ENCODE results near the gene GRK4.
"Not testable (repeated sequence)": the region's sequence is repeated elsewhere in the genome, so short reads cannot be mapped to it uniquely, and the experiment has no call there.

Gene GRK4

DNA sequence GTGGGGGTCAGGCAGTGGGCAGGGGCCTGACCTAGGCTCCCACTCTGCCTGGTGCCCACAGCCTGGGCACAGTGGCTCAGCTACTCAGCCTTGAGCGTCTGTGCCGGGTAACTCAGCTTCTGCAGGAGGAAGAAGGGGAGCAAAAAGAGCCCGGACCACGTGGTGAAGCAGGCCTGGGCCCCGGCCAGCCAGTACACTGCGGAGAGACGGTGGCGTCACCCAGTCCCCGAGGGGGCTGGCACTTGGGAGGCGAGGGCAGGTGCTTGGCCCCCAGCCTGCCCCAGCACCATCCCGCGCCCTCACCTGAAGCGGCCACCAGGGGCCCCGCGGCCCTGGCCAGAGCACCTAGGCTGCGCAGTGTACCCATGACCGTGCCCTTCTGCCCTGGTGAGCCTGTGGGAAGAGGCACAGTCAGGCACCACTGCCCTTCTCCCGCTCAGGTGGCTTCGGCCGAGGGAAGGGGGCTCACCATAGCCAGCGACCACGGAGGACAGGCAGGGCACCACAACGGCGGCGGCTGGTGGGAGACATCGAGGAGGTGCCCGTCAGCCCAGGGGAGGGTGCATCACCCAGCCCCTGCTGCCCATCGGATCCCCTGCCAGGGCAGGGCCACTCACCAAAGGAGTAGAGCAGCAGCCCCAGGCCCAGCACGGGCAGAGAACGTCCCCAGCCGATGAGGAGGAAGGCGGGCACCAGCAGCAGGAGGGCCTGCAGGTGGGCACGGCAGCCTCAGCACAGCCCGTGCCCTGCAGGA is 32.4 kb upstream of the GRK4 start:
- no peak for DNase-seq (ENCODE audit: low read depth in 3 of 3)

DNA sequence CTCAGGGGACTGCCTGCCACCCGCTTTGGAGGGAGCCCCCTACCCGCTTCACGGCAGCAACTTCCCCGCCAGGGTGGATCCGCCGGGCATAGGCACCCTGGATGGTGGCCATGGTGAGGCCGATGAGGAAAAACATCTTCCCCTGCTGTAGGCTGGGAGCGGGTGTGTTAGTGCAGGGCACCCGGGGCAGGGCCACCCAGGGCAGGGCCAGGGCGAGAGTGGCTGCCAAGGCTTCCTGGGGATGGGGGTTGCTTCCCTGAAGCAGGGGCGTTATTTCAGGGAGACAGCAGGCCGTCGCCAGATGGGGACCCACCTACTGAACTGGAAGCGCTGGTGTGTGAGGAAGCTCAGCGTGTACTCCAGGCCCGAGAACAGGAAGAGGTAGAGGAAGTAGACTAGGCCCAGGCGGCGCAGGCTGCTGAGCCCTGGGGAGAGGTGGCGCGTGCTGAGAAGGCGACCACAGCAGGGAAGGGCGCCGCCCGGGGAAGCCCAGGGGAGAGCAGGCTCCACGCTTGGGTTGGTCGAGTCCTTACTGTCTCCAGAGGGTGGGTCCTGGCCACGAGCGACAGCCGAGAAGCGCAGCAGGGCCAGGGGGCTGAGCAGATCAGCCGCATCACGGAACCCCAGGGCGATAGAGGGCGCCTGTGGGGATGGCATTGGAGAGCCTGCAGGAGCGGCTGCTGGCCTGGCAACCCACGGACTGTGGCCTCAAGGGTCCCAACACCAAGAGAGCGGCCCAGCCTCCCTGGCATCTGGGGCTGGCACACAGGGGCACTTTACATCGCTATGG is 31.7 kb upstream of the GRK4 start:
- peak in 1 of 3 experiments; percentile 55 for DNase-seq (ENCODE audit: low read depth in 3 of 3)

- no peak for DNase-seq (ENCODE audit: low read depth in 3 of 3)
These were observed 30.9 kb upstream of the GRK4 start for GRCh38 chr4:2932321-2932950.

- no peak for DNase-seq (ENCODE audit: low read depth in 3 of 3)
These were observed 30.3 kb upstream of the GRK4 start for GRCh38 chr4:2932951-2933565.

DNA sequence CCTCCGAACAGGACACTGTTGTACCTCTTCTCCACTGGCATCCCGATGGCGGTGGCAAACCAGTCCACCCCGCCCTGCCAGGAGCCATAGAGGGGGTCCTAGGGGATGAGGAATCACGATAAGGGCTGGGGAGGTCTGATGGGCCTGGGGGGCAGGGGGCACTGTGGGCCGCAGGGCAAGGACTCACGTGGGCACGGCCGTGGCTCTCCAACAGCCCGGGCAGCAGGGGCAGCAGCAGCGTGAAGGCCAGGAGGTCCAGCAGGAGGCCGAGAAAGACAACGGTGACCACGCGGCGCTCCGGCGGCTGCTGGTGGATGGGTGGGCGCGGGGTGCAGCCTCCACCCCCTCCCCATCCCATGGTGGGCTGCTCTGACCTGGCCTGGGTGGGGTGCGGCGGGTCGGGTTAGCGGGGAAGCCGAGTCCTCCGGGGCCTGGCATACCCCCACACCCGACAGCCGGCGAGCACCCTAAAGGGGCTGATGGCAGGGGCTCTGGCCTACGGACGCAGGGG is 29.8 kb upstream of the GRK4 start:
- no peak for DNase-seq (ENCODE audit: low read depth in 3 of 3)

DNA sequence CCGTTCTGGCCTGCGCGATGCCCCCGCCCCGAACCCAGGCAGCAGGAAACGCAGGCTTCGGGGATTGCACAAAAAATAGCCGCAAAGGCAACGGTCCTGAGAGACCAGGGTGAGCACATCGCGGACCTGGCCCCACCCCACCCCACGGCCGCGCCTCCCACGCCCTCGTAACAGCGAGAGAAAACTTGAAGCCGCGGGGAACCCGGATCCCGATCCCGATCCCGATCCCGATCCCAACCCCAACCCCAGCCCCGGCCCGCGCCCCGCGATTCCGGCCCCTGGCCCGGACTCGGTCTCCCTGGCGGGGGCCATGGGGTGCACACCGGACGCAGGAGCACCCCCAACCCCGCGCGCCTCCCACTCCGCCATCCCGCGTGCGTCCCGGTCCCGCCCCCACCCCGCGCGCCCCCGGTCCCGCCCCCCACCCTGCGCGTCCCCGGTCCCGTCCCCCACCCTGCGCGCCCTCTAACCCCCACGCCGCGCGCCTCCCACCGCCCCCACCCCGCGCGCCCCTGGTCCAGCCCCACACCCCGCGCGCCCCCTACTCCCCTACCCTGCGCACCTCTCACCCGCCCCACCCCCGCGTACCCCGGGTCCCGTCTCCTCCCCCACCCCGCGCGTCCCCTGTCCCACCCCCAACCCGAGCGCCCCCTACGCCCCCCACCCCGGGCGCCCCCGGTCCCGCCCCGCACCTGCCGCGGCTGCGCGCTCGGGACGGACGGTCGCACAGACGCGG is 29.1 kb upstream of the GRK4 start:
- DNase-seq (ENCODE audit: low read depth in 3 of 3) = no peak

GRCh38 chr4:2934813-2935761 is 28.3 kb upstream of the GRK4 start:
- DNase-seq (ENCODE audit: low read depth in 3 of 3) = peak; percentile 93 to 97 (median 94)

GRCh38 chr4:2935762-2936743 is 27.3 kb upstream of the GRK4 start:
- peak in 2 of 3 experiments; percentile 57 to 78 for DNase-seq (ENCODE audit: low read depth in 3 of 3)

DNA sequence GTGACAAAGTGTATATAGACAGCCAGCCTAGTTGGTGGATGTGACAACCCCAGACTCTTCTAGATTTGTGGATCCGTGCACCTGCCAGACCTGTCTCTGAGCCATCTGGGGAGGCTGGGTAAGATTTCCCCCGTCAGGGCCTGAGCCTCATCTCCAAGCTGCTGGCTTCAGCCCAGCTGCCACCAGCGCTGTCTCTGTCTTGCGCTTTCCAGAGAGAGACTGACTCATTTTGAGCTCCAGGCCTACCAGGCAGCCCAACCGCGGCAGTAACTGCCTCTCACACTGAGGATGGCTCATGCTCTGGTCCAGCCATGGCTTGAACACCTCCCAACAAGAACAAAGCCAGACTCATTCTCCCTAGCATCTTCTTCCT is 26.6 kb upstream of the GRK4 start:
- peak in 1 of 3 experiments; percentile 62 for DNase-seq (ENCODE audit: low read depth in 3 of 3)

- no peak for DNase-seq (ENCODE audit: low read depth in 3 of 3)
These were observed 26.1 kb upstream of the GRK4 start for GRCh38 chr4:2937146-2937857.

GRCh38 chr4:2937986-2938385 is 25.4 kb upstream of the GRK4 start:
- DNase-seq (ENCODE audit: low read depth in 3 of 3) = no peak

DNA sequence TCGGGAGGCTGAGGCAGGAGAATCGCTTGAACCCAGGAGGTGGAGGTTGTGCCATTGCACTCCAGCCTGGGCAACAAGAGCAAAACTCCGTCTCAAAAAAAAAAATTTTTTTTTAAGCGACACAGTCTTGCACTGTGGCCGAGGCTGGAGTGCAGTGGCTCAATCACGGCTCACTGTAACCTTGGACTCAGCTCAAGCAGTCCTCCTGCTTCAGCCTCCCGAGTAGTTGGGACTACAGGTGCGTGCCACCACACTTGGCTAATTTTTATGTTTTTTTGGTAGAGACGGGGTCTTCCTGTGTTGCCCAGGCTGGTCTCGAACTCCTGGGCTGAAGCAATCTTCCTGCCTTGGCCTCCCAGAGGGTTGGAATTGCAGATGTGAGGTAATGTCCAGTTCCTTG is 25.0 kb upstream of the GRK4 start:
- not testable (repeated sequence) for DNase-seq (ENCODE audit: low read depth in 3 of 3)

DNA sequence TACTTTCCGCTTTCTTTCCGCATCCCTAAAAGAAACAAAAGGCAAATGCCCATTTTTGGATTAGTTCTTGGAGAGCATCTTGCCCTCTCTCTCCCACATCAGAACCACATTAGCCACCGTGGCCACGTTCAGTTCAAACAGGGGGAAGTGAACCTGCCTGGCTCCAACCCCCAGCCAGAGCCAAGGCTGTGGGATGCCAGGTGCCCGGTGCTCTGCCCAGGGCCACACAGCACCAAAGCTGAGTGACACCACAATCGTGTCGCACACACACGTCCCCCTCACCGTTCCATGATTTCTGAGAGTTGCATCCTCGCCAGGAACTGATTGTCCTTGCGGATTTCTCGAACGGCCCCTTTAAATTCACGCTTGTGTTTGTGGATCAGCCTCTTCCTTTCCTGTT is 24.5 kb upstream of the GRK4 start:
- DNase-seq (ENCODE audit: low read depth in 3 of 3) = no peak

GRCh38 chr4:2939383-2940243 is 23.8 kb upstream of the GRK4 start:
- no peak for DNase-seq (ENCODE audit: low read depth in 3 of 3)

DNA sequence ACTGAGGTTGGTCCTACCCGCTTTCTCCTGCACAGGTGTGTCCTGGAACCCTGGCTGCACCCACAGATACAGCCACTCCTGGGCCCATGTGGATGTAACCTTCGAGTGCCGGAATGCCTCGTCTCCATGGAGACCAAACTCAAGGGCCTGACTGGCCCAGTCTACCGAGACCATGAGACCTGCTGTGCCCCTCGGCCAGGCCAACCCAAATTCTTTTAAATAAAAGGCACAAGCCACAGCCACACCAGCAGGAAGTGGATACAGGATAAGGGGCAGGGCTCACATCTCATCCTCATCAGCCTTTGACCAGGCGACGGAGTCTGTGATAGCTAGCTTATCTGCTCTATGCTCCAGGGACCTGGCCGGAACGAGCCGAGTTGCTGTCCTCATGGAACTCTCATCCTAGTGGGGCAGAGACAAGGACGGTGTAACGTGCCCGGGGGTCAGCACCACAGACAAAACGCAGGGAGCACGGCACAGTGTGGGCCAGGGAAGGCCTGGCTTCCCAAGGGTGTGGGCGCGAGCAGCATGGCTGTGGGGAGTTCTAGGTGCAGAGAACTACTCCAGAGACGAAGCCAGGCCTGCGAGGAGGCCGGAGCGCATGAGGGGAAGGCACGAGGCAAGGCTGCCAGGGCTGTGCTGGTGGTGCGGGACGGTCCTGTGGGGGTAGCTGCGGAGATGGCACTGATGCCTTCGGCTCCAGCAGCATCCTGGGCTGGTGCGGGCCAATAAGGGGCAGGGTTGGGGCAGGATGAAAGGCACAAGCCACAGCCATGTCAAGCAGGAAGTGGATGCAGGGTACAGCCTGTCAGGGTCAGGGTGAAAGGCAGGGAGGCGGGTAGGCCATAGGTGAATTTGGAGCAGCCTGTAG is 22.9 kb upstream of the GRK4 start:
- no peak for DNase-seq (ENCODE audit: low read depth in 3 of 3)
